Bronchial epithelial cell (primary cell): Measurements from ENCODE around the gene SPECC1. TPM values are rescaled to one million over a fixed set of nuclear protein-coding genes. Genes with fewer than 3 reads are reported as not detected.

Source experiments
- DNase-seq: peaks from one replicate; pipeline ENCODE4 v3.0.0-alpha.2; 2010; ENCODE audit warnings: low read depth
- FAIRE-seq: peaks from 2 replicates; lab custom pipeline; 2011; peaks lifted over from hg19 to GRCh38; lab: Jason Lieb, UNC
- H3K27me3 ChIP-seq: 2 replicates; pipeline ENCODE4 v1.5.1; 2011; ENCODE audit warnings: low read length; ENCODE audit not compliant: control insufficient read depth, insufficient read depth
- H3K36me3 ChIP-seq: 2 replicates; pipeline ENCODE4 v1.5.1; 2011; ENCODE audit warnings: low read length; ENCODE audit not compliant: control insufficient read depth, insufficient read depth
- H3K4me3 ChIP-seq: 2 replicates; pipeline ENCODE4 v1.5.1; 2011; ENCODE audit warnings: mild to moderate bottlenecking, low read depth, low read length, control low read depth
- CTCF ChIP-seq: IDR thresholded peaks from 2 replicates; pipeline ENCODE4 v1.5.1; 2011; ENCODE audit warnings: mild to moderate bottlenecking, moderate library complexity, low read length, control low read depth, inconsistent platforms; ENCODE audit not compliant: insufficient read depth, severe bottlenecking
- total RNA-seq: library from RNA; depleted of rRNA; stranded (reverse); fragments of >200 nt; gene quantifications from 2 replicates; pipeline ENCODE4 v1.2.1, GENCODE V29; 2014

The SPECC1 gene
- total RNA-seq, 1 donor from 2014 or later, result 57.1 TPM

DNA sequence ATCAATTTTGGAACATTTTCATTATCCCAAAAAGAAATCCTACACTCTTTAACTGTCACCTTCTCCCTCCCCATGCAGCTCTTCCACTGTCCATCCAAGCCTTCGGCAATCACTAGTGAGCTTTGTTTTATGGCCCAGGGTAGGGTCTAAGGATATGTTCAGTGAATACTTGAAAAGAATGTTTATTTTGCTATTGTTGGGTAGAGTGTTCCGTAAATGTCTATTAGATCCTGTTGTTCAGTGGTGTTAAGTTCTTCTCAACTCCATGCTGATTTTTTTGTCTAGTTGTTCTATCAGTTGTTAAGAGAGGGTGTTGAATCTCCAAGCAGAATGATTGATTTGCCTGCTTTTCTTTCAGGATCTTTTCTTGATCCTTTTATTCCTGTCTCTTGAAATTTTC, 29.9 kb downstream of the SPECC1 start:
- FAIRE-seq (no peak), DNase-seq (no peak)
- H3K4me3 ChIP-seq, result no peak overlapping the region
- no peak for TF ChIP-seq CTCF
- no peaks in the 10 kb centered on the region for H3K36me3 ChIP-seq
- H3K27me3 ChIP-seq, result no peaks in the 10 kb centered on the region

GRCh38 chr17:20040216-20040615, 31.1 kb downstream of the SPECC1 start:
- TF ChIP-seq CTCF, result no peak
- FAIRE-seq (no peak), DNase-seq (no peak)
- no peak overlapping the region for H3K4me3 ChIP-seq
- no peaks in the 10 kb centered on the region for H3K27me3 ChIP-seq
- no peaks in the 10 kb centered on the region for H3K36me3 ChIP-seq

GRCh38 chr17:20043021-20043420, 33.9 kb downstream of the SPECC1 start:
- DNase-seq (no peak), FAIRE-seq (no peak)
- no peak overlapping the region for H3K4me3 ChIP-seq
- H3K27me3 ChIP-seq, result no peaks in the 10 kb centered on the region
- no peak for TF ChIP-seq CTCF
- H3K36me3 ChIP-seq, result no peaks in the 10 kb centered on the region

DNA sequence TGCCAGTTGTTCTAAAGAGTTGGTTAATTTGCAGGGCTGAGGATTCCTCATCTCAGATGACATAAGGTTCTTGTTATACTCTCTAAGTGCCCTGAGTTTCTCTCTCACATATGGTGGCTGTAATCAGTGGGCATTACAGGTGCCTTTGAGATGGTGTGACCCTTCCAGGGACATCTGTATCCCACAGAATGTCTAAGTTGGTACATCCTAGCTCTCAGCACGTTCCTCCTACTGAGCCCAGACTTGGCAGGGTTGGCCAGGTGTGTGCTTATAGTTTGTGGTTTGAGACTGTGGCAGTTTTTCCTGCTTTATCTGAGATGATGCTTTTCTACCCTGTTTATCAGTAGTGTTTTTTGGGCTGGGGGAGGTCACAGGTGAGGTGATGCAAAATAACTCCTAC, 36.3 kb downstream of the SPECC1 start:
- TF ChIP-seq CTCF, result no peak
- DNase-seq (no peak), FAIRE-seq (no peak)
- no peak overlapping the region for H3K4me3 ChIP-seq
- no peaks in the 10 kb centered on the region for H3K36me3 ChIP-seq
- H3K27me3 ChIP-seq, result no peaks in the 10 kb centered on the region

DNA sequence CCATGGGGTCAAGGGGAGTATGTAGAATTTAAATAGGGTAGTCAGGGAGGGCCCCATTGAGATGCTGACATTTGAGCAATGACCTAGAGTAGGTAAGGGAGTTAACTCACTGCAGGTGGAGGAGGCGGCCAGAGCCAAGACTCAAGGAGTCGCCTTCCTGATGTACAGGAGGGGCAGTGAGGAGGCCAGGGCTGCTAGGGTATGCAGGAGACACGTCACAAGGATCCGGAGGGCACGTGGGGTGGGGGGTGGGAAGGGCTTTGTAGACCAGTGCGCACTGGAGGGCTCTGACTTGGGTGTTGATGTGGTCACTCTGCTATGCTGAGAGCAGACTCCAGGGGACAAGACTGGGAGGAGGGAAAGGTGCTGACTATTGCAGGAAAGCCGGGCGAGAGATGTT, 37.5 kb downstream of the SPECC1 start:
- H3K36me3 ChIP-seq, result no peaks in the 10 kb centered on the region
- no peak overlapping the region for H3K4me3 ChIP-seq
- no peak for TF ChIP-seq CTCF
- FAIRE-seq (no peak), DNase-seq (no peak)
- H3K27me3 ChIP-seq, result no peaks in the 10 kb centered on the region

DNA sequence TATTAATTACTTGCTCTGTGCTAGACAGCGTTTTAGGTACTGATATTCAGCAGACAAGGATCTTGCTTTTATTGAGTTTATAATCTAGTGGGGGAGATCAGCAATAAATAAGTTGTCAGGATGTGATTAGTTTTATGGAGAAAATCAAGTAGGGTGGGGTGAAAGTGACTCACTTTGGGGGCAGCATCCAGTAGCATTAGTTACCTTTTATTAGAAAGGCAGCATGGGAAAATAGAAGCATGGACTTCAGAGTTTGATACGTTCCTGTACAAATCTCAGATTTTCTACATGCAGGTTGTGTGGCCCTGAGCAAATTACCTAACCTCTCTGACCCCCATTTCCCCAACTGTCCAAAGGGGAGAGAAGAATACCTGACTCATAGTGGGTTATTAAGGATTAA, 42.5 kb downstream of the SPECC1 start:
- Histone ChIP-seq H3K4me3 (no peak overlapping the region), H3K27me3 (no peaks in the 10 kb centered on the region), H3K36me3 (no peaks in the 10 kb centered on the region)
- FAIRE-seq (no peak), DNase-seq (no peak)
- TF ChIP-seq CTCF, result no peak
